Testis (tissue), 2 donors: ENCODE results near the gene ZBTB46.

Experiments used
- CTCF ChIP-seq, 3 experiments: fragments of 450-650 bp in 2 of 3; fragments of 200-600 bp in 1 of 3; sonication (generic) in 1 of 3; IDR thresholded peaks; one replicate each; pipeline ENCODE4 v1.5.1; 2016 to 2019; ENCODE audit warnings: antibody characterized with exemption in 3 of 3, mild to moderate bottlenecking in 2 of 3, moderate library complexity in 1 of 3
- POLR2A ChIP-seq: fragments of 450-650 bp; IDR thresholded peaks from one replicate; pipeline ENCODE4 v1.6.1; 2017; ENCODE audit warnings: antibody characterized with exemption, mild to moderate bottlenecking, moderate library complexity

- TF ChIP-seq CTCF (IDR thresholded peaks at IDR 0.05) (no peak), POLR2A (no peak)
Observed at GRCh38 chr20:63814891-63815614, 16.0 kb downstream of the ZBTB46 start.
